K562 (cell line): Measurements from ENCODE around the gene GPR162. TPM values are rescaled to one million over a fixed set of nuclear protein-coding genes. Genes with fewer than 3 reads are reported as not detected.
A peak's percentile ranks its signal among the peaks of the same experiment; 100 is the strongest.

Source experiments
- E2F3 ChIP-seq: fragments of 250-450 bp; sonication (Bioruptor Pico); IDR thresholded peaks from 2 replicates; pipeline ENCODE4 v1.4.0; 2020; ENCODE audit warnings: mild to moderate bottlenecking
- MCM2 ChIP-seq: fragments of 450-650 bp; IDR thresholded peaks from 2 replicates; pipeline ENCODE4 v1.6.1; 2017; ENCODE audit warnings: low read depth, mild to moderate bottlenecking
- NCOA1 ChIP-seq: fragments of 450-650 bp; IDR thresholded peaks from 2 replicates; pipeline ENCODE4 v1.6.1; 2016; ENCODE audit warnings: low read depth
- PHB ChIP-seq: fragments of 250-450 bp; sonication (Bioruptor Pico); IDR thresholded peaks from 2 replicates; pipeline ENCODE4 v1.5.0; 2021
- PHF20 ChIP-seq: fragments of 450-650 bp; IDR thresholded peaks from 2 replicates; pipeline ENCODE4 v1.6.1; 2018; ENCODE audit not compliant: partially characterized antibody
- PRPF4 ChIP-seq: fragments of 200-400 bp; formaldehyde crosslinking; IDR thresholded peaks from one replicate; pipeline ENCODE4 v1.6.1; 2017; ENCODE audit warnings: low read length, low read depth, mild to moderate bottlenecking; ENCODE audit not compliant: insufficient read depth, poor library complexity, severe bottlenecking
- PTBP1 ChIP-seq: fragments of 200-400 bp; formaldehyde crosslinking; IDR thresholded peaks from 2 replicates; pipeline ENCODE4 v1.6.1; 2017; ENCODE audit warnings: low read depth, low read length
- SMARCE1 ChIP-seq: fragments of 450-650 bp; IDR thresholded peaks from 2 replicates; pipeline ENCODE4 v1.7.1; 2016; ENCODE audit warnings: mild to moderate bottlenecking
- WHSC1 ChIP-seq: IDR thresholded peaks from one replicate; pipeline ENCODE4 v1.6.1; 2012; ENCODE audit warnings: low read length, control low read depth, inconsistent platforms
- polyA plus RNA-seq, 8 experiments: library from polyadenylated mRNA; depleted of rRNA in 4 of 8; stranded (reverse) in 5 of 8; unstranded in 3 of 8; fragments of >200 nt; fragmentation: Nextera tagmentation in 2 of 8; fragmentation: Illumina TruSeq in 1 of 8; extraction: Ambion mirVana in 2 of 8; extraction: Trizol in 1 of 8; gene quantifications; 2 replicates each; pipeline versions ENCODE4 v1.2.1 to v1.2.3, GENCODE V29; 2011 to 2014; ENCODE audit warnings: inconsistent platforms in 1 of 8, missing spikeins in 1 of 8
- total RNA-seq, 7 experiments: library from RNA; depleted of rRNA in 6 of 7; stranded (reverse); fragments of >200 nt in 6 of 7; fragmentation: Illumina TruSeq in 2 of 7; extraction: Trizol in 2 of 7; gene quantifications; 2 replicates each; pipeline versions ENCODE4 v1.2.1 to v1.2.3, GENCODE V29; 2011 to 2021; ENCODE audit warnings: low replicate concordance in 1 of 7
- TF ChIP-seq, protein P1 (sequence below): fragments of 200-800 bp; sonication (Bioruptor generic); IDR thresholded peaks from 2 replicates; pipeline ENCODE4 v1.6.1; 2016; ENCODE audit warnings: missing genetic modification characterization, missing compliant biosample characterization
- TF ChIP-seq, protein P2 (sequence below): fragments of 250-450 bp; sonication (Bioruptor Pico); IDR thresholded peaks from 2 replicates; pipeline ENCODE4 v1.5.0; 2020; ENCODE audit warnings: mild to moderate bottlenecking, borderline replicate concordance
- TF ChIP-seq, protein P3 (sequence below): fragments of 150-350 bp; conservative IDR thresholded peaks from 2 replicates; pipeline ENCODE4 v1.6.1; 2014; ENCODE audit warnings: low read length

The GPR162 gene
- total and polyA plus RNA-seq, 9 of the 15 experiments (the other 6 are each of a cell fraction or from before 2014, with no cell fraction given) = 0.65 to 1.8 (median 1.1) TPM; not detected in 2

DNA sequence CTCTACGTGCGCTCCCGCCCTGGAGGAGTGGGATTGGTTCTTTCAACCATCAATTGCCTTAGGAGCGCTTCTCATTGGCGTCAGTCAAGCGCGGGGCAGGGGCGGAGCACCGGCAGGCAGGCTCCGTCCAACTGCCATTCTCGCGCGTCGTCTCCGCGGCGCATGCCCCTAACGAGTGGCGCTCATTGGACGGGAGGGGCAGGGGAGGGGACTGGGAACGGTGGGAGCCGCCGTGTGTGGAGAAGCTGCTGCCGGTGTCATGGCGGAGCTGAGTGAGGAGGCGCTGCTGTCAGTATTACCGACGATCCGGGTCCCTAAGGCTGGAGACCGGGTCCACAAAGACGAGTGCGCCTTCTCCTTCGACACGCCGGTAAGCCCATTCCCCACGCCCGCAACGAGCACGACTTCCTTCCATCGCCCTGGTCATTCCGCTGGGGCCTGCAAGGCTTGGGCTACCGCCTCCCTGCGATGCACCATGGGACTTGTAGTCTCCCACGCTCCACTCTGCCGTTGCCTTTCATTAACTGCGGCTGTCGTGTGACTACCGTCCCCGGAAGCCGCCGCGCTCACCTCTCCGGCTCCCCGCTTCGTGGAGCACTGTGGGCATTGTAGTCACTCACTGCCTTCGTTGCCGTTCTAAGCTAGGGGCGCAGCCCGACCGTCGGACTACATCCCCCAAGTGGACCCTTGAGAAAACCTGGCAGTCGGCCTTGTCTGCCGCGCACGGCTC is 30.5 kb downstream of the GPR162 start, which contains the start of gene USP5 (continued):
- TF ChIP-seq NCOA1 = no peak
- no peak for TF ChIP-seq MCM2
- no peak for TF ChIP-seq PHF20
- 0 out of 2 replicates have a peak, but pooled peaks have one; percentile 61 for TF ChIP-seq E2F3 (CRISPR knock-in tag)
- TF ChIP-seq WHSC1 = no peak
- TF ChIP-seq, protein P1, sequence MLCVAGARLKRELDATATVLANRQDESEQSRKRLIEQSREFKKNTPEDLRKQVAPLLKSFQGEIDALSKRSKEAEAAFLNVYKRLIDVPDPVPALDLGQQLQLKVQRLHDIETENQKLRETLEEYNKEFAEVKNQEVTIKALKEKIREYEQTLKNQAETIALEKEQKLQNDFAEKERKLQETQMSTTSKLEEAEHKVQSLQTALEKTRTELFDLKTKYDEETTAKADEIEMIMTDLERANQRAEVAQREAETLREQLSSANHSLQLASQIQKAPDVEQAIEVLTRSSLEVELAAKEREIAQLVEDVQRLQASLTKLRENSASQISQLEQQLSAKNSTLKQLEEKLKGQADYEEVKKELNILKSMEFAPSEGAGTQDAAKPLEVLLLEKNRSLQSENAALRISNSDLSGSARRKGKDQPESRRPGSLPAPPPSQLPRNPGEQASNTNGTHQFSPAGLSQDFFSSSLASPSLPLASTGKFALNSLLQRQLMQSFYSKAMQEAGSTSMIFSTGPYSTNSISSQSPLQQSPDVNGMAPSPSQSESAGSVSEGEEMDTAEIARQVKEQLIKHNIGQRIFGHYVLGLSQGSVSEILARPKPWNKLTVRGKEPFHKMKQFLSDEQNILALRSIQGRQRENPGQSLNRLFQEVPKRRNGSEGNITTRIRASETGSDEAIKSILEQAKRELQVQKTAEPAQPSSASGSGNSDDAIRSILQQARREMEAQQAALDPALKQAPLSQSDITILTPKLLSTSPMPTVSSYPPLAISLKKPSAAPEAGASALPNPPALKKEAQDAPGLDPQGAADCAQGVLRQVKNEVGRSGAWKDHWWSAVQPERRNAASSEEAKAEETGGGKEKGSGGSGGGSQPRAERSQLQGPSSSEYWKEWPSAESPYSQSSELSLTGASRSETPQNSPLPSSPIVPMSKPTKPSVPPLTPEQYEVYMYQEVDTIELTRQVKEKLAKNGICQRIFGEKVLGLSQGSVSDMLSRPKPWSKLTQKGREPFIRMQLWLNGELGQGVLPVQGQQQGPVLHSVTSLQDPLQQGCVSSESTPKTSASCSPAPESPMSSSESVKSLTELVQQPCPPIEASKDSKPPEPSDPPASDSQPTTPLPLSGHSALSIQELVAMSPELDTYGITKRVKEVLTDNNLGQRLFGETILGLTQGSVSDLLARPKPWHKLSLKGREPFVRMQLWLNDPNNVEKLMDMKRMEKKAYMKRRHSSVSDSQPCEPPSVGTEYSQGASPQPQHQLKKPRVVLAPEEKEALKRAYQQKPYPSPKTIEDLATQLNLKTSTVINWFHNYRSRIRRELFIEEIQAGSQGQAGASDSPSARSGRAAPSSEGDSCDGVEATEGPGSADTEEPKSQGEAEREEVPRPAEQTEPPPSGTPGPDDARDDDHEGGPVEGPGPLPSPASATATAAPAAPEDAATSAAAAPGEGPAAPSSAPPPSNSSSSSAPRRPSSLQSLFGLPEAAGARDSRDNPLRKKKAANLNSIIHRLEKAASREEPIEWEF = peak; percentile 55; the same call in 1 of the 2 replicates
- TF ChIP-seq, protein P2, sequence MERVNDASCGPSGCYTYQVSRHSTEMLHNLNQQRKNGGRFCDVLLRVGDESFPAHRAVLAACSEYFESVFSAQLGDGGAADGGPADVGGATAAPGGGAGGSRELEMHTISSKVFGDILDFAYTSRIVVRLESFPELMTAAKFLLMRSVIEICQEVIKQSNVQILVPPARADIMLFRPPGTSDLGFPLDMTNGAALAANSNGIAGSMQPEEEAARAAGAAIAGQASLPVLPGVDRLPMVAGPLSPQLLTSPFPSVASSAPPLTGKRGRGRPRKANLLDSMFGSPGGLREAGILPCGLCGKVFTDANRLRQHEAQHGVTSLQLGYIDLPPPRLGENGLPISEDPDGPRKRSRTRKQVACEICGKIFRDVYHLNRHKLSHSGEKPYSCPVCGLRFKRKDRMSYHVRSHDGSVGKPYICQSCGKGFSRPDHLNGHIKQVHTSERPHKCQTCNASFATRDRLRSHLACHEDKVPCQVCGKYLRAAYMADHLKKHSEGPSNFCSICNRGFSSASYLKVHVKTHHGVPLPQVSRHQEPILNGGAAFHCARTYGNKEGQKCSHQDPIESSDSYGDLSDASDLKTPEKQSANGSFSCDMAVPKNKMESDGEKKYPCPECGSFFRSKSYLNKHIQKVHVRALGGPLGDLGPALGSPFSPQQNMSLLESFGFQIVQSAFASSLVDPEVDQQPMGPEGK (CRISPR knock-in tag) = no peak
- TF ChIP-seq PTBP1 = no peak
- TF ChIP-seq SMARCE1 = no peak
- TF ChIP-seq, protein P3, sequence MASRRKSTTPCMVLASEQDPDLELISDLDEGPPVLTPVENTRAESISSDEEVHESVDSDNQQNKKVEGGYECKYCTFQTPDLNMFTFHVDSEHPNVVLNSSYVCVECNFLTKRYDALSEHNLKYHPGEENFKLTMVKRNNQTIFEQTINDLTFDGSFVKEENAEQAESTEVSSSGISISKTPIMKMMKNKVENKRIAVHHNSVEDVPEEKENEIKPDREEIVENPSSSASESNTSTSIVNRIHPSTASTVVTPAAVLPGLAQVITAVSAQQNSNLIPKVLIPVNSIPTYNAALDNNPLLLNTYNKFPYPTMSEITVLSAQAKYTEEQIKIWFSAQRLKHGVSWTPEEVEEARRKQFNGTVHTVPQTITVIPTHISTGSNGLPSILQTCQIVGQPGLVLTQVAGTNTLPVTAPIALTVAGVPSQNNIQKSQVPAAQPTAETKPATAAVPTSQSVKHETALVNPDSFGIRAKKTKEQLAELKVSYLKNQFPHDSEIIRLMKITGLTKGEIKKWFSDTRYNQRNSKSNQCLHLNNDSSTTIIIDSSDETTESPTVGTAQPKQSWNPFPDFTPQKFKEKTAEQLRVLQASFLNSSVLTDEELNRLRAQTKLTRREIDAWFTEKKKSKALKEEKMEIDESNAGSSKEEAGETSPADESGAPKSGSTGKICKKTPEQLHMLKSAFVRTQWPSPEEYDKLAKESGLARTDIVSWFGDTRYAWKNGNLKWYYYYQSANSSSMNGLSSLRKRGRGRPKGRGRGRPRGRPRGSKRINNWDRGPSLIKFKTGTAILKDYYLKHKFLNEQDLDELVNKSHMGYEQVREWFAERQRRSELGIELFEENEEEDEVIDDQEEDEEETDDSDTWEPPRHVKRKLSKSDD = 0 out of 2 replicates have a peak, but pooled peaks have one; percentile 60
- TF ChIP-seq PRPF4 = no peak
- TF ChIP-seq PHB (CRISPR knock-in tag) = no peak
